GM12891 (cell line): Measurements from ENCODE around the gene SYT14.

Source experiments
- PAX5 ChIP-seq: IDR thresholded peaks from 2 replicates; pipeline ENCODE4 v1.6.1; 2011; ENCODE audit warnings: low read length, moderate library complexity, mild to moderate bottlenecking; ENCODE audit not compliant: insufficient read depth, severe bottlenecking
- POLR2A ChIP-seq: IDR thresholded peaks from 2 replicates; pipeline ENCODE4 v1.6.1; 2011; ENCODE audit warnings: low read depth, low read length, control low read depth
- POLR2AphosphoS5 ChIP-seq: IDR thresholded peaks from 2 replicates; pipeline ENCODE4 v1.6.1; 2011; ENCODE audit warnings: low read depth, low read length, control low read depth
- POU2F2 ChIP-seq: IDR thresholded peaks from 2 replicates; pipeline ENCODE4 v1.6.1; 2011; ENCODE audit warnings: low read depth, mild to moderate bottlenecking, control low read depth, low read length, moderate library complexity
- SPI1 ChIP-seq: IDR thresholded peaks from 2 replicates; pipeline ENCODE4 v1.6.1; 2011; ENCODE audit warnings: low read depth, low read length, control low read depth
- TAF1 ChIP-seq: IDR thresholded peaks from 2 replicates; pipeline ENCODE4 v1.6.1; 2011; ENCODE audit warnings: low read depth, low read length, control low read depth

GRCh38 chr1:209895709-209896108 lies 42.3 kb upstream of the SYT14 start:
- no peak for TF ChIP-seq POLR2AphosphoS5
- no peak for TF ChIP-seq TAF1
- no peak for TF ChIP-seq POLR2A
- no peak for TF ChIP-seq PAX5
- no peak for TF ChIP-seq SPI1
- no peak for TF ChIP-seq POU2F2
